Fibroblast of lung (primary cell): ENCODE results near the gene JARID2. TPM values are rescaled to one million over a fixed set of nuclear protein-coding genes. Genes with fewer than 3 reads are reported as not detected.

Source experiments
- DNase-seq, 2 donors: peaks; one replicate each; pipeline versions ENCODE4 v3.0.0 to v3.0.0-alpha.2; 2010; ENCODE audit warnings: low read depth in 2 of 2
- H2AFZ ChIP-seq: 2 replicates; pipeline ENCODE4 v1.5.1; 2012; ENCODE audit warnings: low read length, control low read depth, inconsistent platforms
- H3K27ac ChIP-seq: 2 replicates; pipeline ENCODE4 v1.5.1; 2011; ENCODE audit warnings: low read length, control low read depth; ENCODE audit not compliant: insufficient read depth
- H3K27me3 ChIP-seq: 2 replicates; pipeline ENCODE4 v1.5.1; 2011; ENCODE audit warnings: mild to moderate bottlenecking, low read length; ENCODE audit not compliant: control insufficient read depth, insufficient read depth
- H3K36me3 ChIP-seq: 2 replicates; pipeline ENCODE4 v1.5.1; 2011; ENCODE audit warnings: low read length; ENCODE audit not compliant: control insufficient read depth, insufficient read depth
- H3K4me1 ChIP-seq: 2 replicates; pipeline ENCODE4 v1.5.1; 2011; ENCODE audit warnings: low read length; ENCODE audit not compliant: control insufficient read depth, insufficient read depth; ENCODE audit errors: extremely low read depth
- H3K4me2 ChIP-seq: 2 replicates; pipeline ENCODE4 v1.5.1; 2011; ENCODE audit warnings: low read length, control low read depth; ENCODE audit not compliant: insufficient read depth; ENCODE audit errors: extremely low read depth
- H3K4me3 ChIP-seq, 4 experiments: fragments of 200-600 bp in 1 of 4; sonication (generic) in 1 of 4; replicated peaks in 1 of 4; 2 replicates each; pipeline ENCODE4 v1.5.1; 2011 to 2016; ENCODE audit warnings: low read length in 4 of 4, low read depth in 3 of 4, mild to moderate bottlenecking in 3 of 4, control low read depth in 2 of 4, inconsistent platforms in 1 of 4, mixed read lengths in 1 of 4; ENCODE audit not compliant: insufficient read depth in 1 of 4; ENCODE audit errors: control extremely low read depth in 1 of 4
- H3K79me2 ChIP-seq: 2 replicates; pipeline ENCODE4 v1.5.1; 2012; ENCODE audit warnings: mild to moderate bottlenecking, low read length, inconsistent platforms; ENCODE audit not compliant: control insufficient read depth, insufficient read depth
- H3K9ac ChIP-seq: 2 replicates; pipeline ENCODE4 v1.5.1; 2011; ENCODE audit warnings: mild to moderate bottlenecking, low read length, control low read depth; ENCODE audit not compliant: insufficient read depth
- H3K9me3 ChIP-seq: 2 replicates; pipeline ENCODE4 v1.5.1; 2012; ENCODE audit warnings: low read depth, low read length; ENCODE audit not compliant: control insufficient read depth, insufficient read depth
- H4K20me1 ChIP-seq: 2 replicates; pipeline ENCODE4 v1.5.1; 2011; ENCODE audit warnings: low read length; ENCODE audit not compliant: control insufficient read depth, insufficient read depth; ENCODE audit errors: extremely low read depth
- EZH2 ChIP-seq: IDR thresholded peaks from 2 replicates; pipeline ENCODE4 v1.5.1; 2012; ENCODE audit warnings: low read length, control low read depth, mild to moderate bottlenecking; ENCODE audit errors: missing control alignments
- polyA plus RNA-seq, 2 donors: library from polyadenylated mRNA; depleted of rRNA in 1 of 2; stranded (reverse) in 1 of 2; unstranded in 1 of 2; fragments of >200 nt; gene quantifications; 2 replicates each; pipeline ENCODE4 v1.2.1, GENCODE V29; 2011 to 2012; ENCODE audit warnings: missing spikeins in 1 of 2
- total RNA-seq: library from RNA; depleted of rRNA; stranded (reverse); fragments of >200 nt; gene quantifications from 2 replicates; pipeline ENCODE4 v1.2.1, GENCODE V29; 2014
- TF ChIP-seq, protein P1 (sequence below), 2 donors: IDR thresholded peaks in 1 of 2; conservative IDR thresholded peaks in 1 of 2; 1 replicate in 1 of 2; 2 replicates in 1 of 2; pipeline ENCODE4 v1.5.1; 2011 to 2012; ENCODE audit warnings: low read length in 2 of 2, control low read depth in 1 of 2, inconsistent platforms in 1 of 2, low read depth in 1 of 2, mild to moderate bottlenecking in 1 of 2

The JARID2 gene
- total and polyA plus RNA-seq, 2 donors (not counting 1 experiment from before 2014, with no cell fraction given) = 5.0 to 8.2 TPM

DNA sequence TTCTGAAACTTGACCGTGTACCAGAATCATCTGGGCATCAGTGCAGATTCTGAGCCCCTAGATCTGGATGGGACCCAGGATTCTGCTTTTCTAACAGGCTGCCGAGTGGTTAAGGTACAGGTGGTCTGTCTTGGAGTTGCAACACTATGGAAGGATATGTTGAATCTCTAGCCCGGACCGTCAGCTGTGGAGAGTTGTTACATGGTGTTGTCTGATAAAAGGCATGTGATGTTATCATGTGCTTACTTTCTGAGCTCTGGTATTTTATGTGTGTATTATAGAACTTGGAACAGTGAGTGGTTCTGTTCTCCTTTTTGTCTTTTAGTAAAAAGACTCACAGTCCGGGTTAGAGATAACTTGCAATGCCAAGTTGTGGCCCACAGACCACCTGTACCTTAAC lies 123.0 kb downstream of the JARID2 start:
- Histone ChIP-seq H3K4me1 (peaks cover 6% of the 10 kb centered on the region), H4K20me1 (peaks cover 2% of the 10 kb centered on the region), H3K9me3 (no peaks in the 10 kb centered on the region), H3K4me2 (no peak overlapping the region), H3K27me3 (no peaks in the 10 kb centered on the region), H3K27ac (no peak overlapping the region), H3K79me2 (peaks cover 6% of the 10 kb centered on the region), H2AFZ (no peak overlapping the region), H3K36me3 (no peaks in the 10 kb centered on the region), H3K4me3 (no peak overlapping the region), H3K9ac (no peak overlapping the region)
- no peak for DNase-seq
- TF ChIP-seq EZH2 = no peak
- TF ChIP-seq, protein P1, sequence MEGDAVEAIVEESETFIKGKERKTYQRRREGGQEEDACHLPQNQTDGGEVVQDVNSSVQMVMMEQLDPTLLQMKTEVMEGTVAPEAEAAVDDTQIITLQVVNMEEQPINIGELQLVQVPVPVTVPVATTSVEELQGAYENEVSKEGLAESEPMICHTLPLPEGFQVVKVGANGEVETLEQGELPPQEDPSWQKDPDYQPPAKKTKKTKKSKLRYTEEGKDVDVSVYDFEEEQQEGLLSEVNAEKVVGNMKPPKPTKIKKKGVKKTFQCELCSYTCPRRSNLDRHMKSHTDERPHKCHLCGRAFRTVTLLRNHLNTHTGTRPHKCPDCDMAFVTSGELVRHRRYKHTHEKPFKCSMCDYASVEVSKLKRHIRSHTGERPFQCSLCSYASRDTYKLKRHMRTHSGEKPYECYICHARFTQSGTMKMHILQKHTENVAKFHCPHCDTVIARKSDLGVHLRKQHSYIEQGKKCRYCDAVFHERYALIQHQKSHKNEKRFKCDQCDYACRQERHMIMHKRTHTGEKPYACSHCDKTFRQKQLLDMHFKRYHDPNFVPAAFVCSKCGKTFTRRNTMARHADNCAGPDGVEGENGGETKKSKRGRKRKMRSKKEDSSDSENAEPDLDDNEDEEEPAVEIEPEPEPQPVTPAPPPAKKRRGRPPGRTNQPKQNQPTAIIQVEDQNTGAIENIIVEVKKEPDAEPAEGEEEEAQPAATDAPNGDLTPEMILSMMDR (conservative IDR thresholded peaks at IDR 0.05 in 1 of 2, IDR thresholded peaks at IDR 0.05 in 1 of 2; ENCODE audit: low read depth in 1 of 2, low read length in 2 of 2) = no peak

DNA sequence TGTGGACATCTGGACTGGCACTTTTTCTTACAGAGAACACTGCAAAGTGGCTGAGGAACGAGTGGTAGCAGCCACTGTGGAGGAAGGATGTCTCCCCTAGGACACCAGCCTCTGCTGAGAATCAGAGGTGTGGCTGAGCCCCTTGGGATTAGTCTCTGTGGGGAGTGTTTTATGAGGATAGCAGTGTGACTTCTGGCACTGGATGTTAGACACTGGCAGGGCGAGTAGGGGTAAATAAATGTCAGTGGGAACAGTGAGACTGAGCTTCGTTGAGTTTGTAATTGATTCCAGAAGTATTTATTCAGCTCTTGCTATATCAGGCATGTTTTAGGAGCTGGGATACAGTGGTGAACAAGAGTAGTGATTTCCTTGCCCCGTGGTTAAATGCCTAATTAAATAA lies 124.0 kb downstream of the JARID2 start:
- Histone ChIP-seq H3K4me1 (peaks cover 4% of the 10 kb centered on the region), H3K4me2 (no peak overlapping the region), H3K27ac (no peak overlapping the region), H3K9me3 (no peaks in the 10 kb centered on the region), H4K20me1 (peaks cover 2% of the 10 kb centered on the region), H3K36me3 (no peaks in the 10 kb centered on the region), H3K4me3 (no peak overlapping the region), H3K79me2 (peaks cover 6% of the 10 kb centered on the region), H2AFZ (no peak overlapping the region), H3K9ac (no peak overlapping the region), H3K27me3 (no peaks in the 10 kb centered on the region)
- DNase-seq = no peak
- TF ChIP-seq, protein P1 (conservative IDR thresholded peaks at IDR 0.05 in 1 of 2, IDR thresholded peaks at IDR 0.05 in 1 of 2; ENCODE audit: low read depth in 1 of 2, low read length in 2 of 2) = no peak
- no peak for TF ChIP-seq EZH2

GRCh38 chr6:15370733-15371671 lies 125.1 kb downstream of the JARID2 start:
- Histone ChIP-seq H3K4me2 (no peak overlapping the region), H3K27ac (no peak overlapping the region), H3K27me3 (no peaks in the 10 kb centered on the region), H3K36me3 (no peaks in the 10 kb centered on the region), H3K9ac (no peak overlapping the region), H3K4me1 (peaks cover 2% of the 10 kb centered on the region), H4K20me1 (peaks cover 2% of the 10 kb centered on the region), H3K9me3 (no peaks in the 10 kb centered on the region), H2AFZ (no peak overlapping the region), H3K4me3 (no peak overlapping the region), H3K79me2 (peaks cover 6% of the 10 kb centered on the region)
- TF ChIP-seq, protein P1 (conservative IDR thresholded peaks at IDR 0.05 in 1 of 2, IDR thresholded peaks at IDR 0.05 in 1 of 2; ENCODE audit: low read depth in 1 of 2, low read length in 2 of 2) = no peak
- no peak for TF ChIP-seq EZH2
- DNase-seq = peak in 1 of 2 donors; percentile 38
